KMS-11 (cell line): ENCODE data around the gene CD300E.

Experiments
- H2AFZ ChIP-seq: fragments of 200-600 bp; sonication (generic); 2 replicates; pipeline ENCODE4 v1.6.1; 2016; ENCODE audit warnings: antibody characterized with exemption, mixed run types, low read depth
- H3K27ac ChIP-seq: fragments of 200-600 bp; sonication (generic); 2 replicates; pipeline ENCODE4 v1.6.1; 2016; ENCODE audit warnings: mild to moderate bottlenecking, mixed run types
- H3K27me3 ChIP-seq: fragments of 200-600 bp; sonication (generic); 2 replicates; pipeline ENCODE4 v1.6.1; 2017; ENCODE audit warnings: mild to moderate bottlenecking, low read depth, mixed run types, moderate library complexity; ENCODE audit not compliant: insufficient read depth
- H3K36me3 ChIP-seq: fragments of 200-600 bp; sonication (generic); 2 replicates; pipeline ENCODE4 v1.6.1; 2017; ENCODE audit warnings: mild to moderate bottlenecking, mixed run types; ENCODE audit not compliant: insufficient read depth
- H3K4me1 ChIP-seq: fragments of 200-600 bp; sonication (generic); 2 replicates; pipeline ENCODE4 v1.6.1; 2016; ENCODE audit warnings: mild to moderate bottlenecking, low read depth, mixed run types; ENCODE audit not compliant: poor library complexity, severe bottlenecking
- H3K4me2 ChIP-seq: fragments of 200-600 bp; sonication (generic); 2 replicates; pipeline ENCODE4 v1.7.0; 2016; ENCODE audit warnings: mild to moderate bottlenecking, mixed run types
- H3K4me3 ChIP-seq: fragments of 200-600 bp; sonication (generic); IDR thresholded peaks from 2 replicates; pipeline ENCODE4 v1.6.1; 2017; ENCODE audit warnings: low read depth, low read length, mixed read lengths; ENCODE audit not compliant: insufficient read depth
- H3K79me2 ChIP-seq: fragments of 200-600 bp; sonication (generic); 2 replicates; pipeline ENCODE4 v1.6.1; 2016; ENCODE audit warnings: low read depth, mixed run types; ENCODE audit not compliant: insufficient read depth
- H3K9ac ChIP-seq: fragments of 200-600 bp; sonication (generic); 2 replicates; pipeline ENCODE4 v1.6.1; 2016; ENCODE audit warnings: mild to moderate bottlenecking, mixed run types
- H4K20me1 ChIP-seq: fragments of 200-600 bp; sonication (generic); 2 replicates; pipeline ENCODE4 v1.6.1; 2016; ENCODE audit warnings: mild to moderate bottlenecking, mixed run types; ENCODE audit not compliant: insufficient read depth
- CTCF ChIP-seq: fragments of 200-600 bp; sonication (generic); conservative IDR thresholded peaks from 2 replicates; pipeline ENCODE4 v1.6.1; 2017; ENCODE audit warnings: low read depth, mild to moderate bottlenecking, antibody characterized with exemption, low read length, moderate library complexity, mixed read lengths

The CD300E gene

GRCh38 chr17:74599023-74599399, 24.5 kb downstream of the CD300E start:
- no peaks in the 10 kb centered on the region for H4K20me1 ChIP-seq
- peaks cover 79% of the 10 kb centered on the region; the same call in 1 of the 2 replicates for H3K27me3 ChIP-seq
- no peaks in the 10 kb centered on the region for H3K79me2 ChIP-seq
- H3K4me1 ChIP-seq: no peaks in the 10 kb centered on the region
- TF ChIP-seq CTCF: no peak
- H3K4me2 ChIP-seq: no peak overlapping the region
- no peak overlapping the region for H3K4me3 ChIP-seq
- H3K27ac ChIP-seq: no peak overlapping the region
- no peak overlapping the region for H3K9ac ChIP-seq
- no peak overlapping the region for H2AFZ ChIP-seq
- H3K36me3 ChIP-seq: no peaks in the 10 kb centered on the region

GRCh38 chr17:74598346-74599022, 25.1 kb downstream of the CD300E start:
- no peaks in the 10 kb centered on the region for H4K20me1 ChIP-seq
- H3K79me2 ChIP-seq: no peaks in the 10 kb centered on the region
- no peaks in the 10 kb centered on the region for H3K4me1 ChIP-seq
- H3K4me3 ChIP-seq: no peak overlapping the region
- H2AFZ ChIP-seq: no peak overlapping the region
- H3K27ac ChIP-seq: no peak overlapping the region
- no peak overlapping the region for H3K9ac ChIP-seq
- no peak for TF ChIP-seq CTCF
- H3K4me2 ChIP-seq: no peak overlapping the region
- H3K36me3 ChIP-seq: no peaks in the 10 kb centered on the region
- peaks cover 79% of the 10 kb centered on the region; the same call in 1 of the 2 replicates for H3K27me3 ChIP-seq

- no peak for TF ChIP-seq CTCF
- no peak overlapping the region for H3K4me3 ChIP-seq
- no peak overlapping the region for H3K9ac ChIP-seq
- peaks cover 78% of the 10 kb centered on the region; the same call in 1 of the 2 replicates for H3K27me3 ChIP-seq
- H3K4me2 ChIP-seq: no peak overlapping the region
- no peaks in the 10 kb centered on the region for H3K36me3 ChIP-seq
- no peaks in the 10 kb centered on the region for H4K20me1 ChIP-seq
- no peak overlapping the region for H2AFZ ChIP-seq
- H3K79me2 ChIP-seq: no peaks in the 10 kb centered on the region
- H3K4me1 ChIP-seq: no peaks in the 10 kb centered on the region
- no peak overlapping the region for H3K27ac ChIP-seq
Measured at GRCh38 chr17:74597069-74597790, 26.3 kb downstream of the CD300E start.

- Histone ChIP-seq H3K79me2 (no peaks in the 10 kb centered on the region), H3K36me3 (no peaks in the 10 kb centered on the region), H3K9ac (no peak overlapping the region), H2AFZ (no peak overlapping the region), H3K4me2 (no peak overlapping the region), H3K27me3 (peaks cover 67% of the 10 kb centered on the region; the same call in 1 of the 2 replicates), H4K20me1 (no peaks in the 10 kb centered on the region), H3K4me1 (no peaks in the 10 kb centered on the region), H3K27ac (no peak overlapping the region), H3K4me3 (no peak overlapping the region)
- TF ChIP-seq CTCF: no peak
Measured at GRCh38 chr17:74595037-74595750, 28.3 kb downstream of the CD300E start.
